IPS-15b (cell line): ENCODE measurements around the gene IL17D.
"Not testable (repeated sequence)": the region's sequence is repeated elsewhere in the genome, so short reads cannot be mapped to it uniquely, and the experiment has no call there.

Experiments used
- H3K27me3 ChIP-seq: one replicate; pipeline ENCODE4 v1.6.1; 2013; ENCODE audit warnings: low read length; ENCODE audit not compliant: control insufficient read depth, insufficient read depth
- H3K36me3 ChIP-seq: one replicate; pipeline ENCODE4 v1.6.1; 2013; ENCODE audit warnings: low read length; ENCODE audit not compliant: control insufficient read depth, insufficient read depth
- H3K4me1 ChIP-seq: one replicate; pipeline ENCODE4 v1.6.1; 2013; ENCODE audit warnings: mild to moderate bottlenecking, low read length; ENCODE audit not compliant: control insufficient read depth, insufficient read depth
- H3K4me3 ChIP-seq: one replicate; pipeline ENCODE4 v1.5.1; 2013; ENCODE audit warnings: low read depth, low read length
- H3K9ac ChIP-seq: one replicate; pipeline ENCODE4 v1.6.1; 2013; ENCODE audit warnings: low read depth, mild to moderate bottlenecking, low read length
- H3K9me3 ChIP-seq: one replicate; pipeline ENCODE4 v1.6.1; 2013; ENCODE audit warnings: mild to moderate bottlenecking, low read length; ENCODE audit not compliant: control insufficient read depth, insufficient read depth

Gene IL17D

GRCh38 chr13:20678606-20679005 is 24.9 kb upstream of the IL17D start:
- H3K4me3 ChIP-seq, H3K9ac ChIP-seq, H3K9me3 ChIP-seq, H3K36me3 ChIP-seq, H3K4me1 ChIP-seq, H3K27me3 ChIP-seq: not testable (repeated sequence)

GRCh38 chr13:20679879-20680278 is 23.6 kb upstream of the IL17D start:
- Histone ChIP-seq H3K36me3 (no peaks in the 10 kb centered on the region), H3K27me3 (no peaks in the 10 kb centered on the region), H3K4me1 (peaks cover 4% of the 10 kb centered on the region), H3K4me3 (no peak overlapping the region), H3K9me3 (no peaks in the 10 kb centered on the region), H3K9ac (no peak overlapping the region)

GRCh38 chr13:20680416-20681080 is 23.0 kb upstream of the IL17D start:
- Histone ChIP-seq H3K36me3 (no peaks in the 10 kb centered on the region), H3K27me3 (no peaks in the 10 kb centered on the region), H3K9me3 (no peaks in the 10 kb centered on the region), H3K4me3 (no peak overlapping the region), H3K9ac (no peak overlapping the region), H3K4me1 (peaks cover 5% of the 10 kb centered on the region)

- H3K36me3 ChIP-seq, H3K4me3 ChIP-seq, H3K4me1 ChIP-seq, H3K9me3 ChIP-seq, H3K27me3 ChIP-seq, H3K9ac ChIP-seq: not testable (repeated sequence)
Measured at GRCh38 chr13:20681481-20681880, 22.0 kb upstream of the IL17D start.

- H3K4me1 ChIP-seq: peaks cover 6% of the 10 kb centered on the region
Measured at GRCh38 chr13:20682061-20682460, 21.4 kb upstream of the IL17D start.

GRCh38 chr13:20684041-20684440 is 19.5 kb upstream of the IL17D start:
- Histone ChIP-seq H3K9ac (no peak overlapping the region), H3K36me3 (no peaks in the 10 kb centered on the region), H3K9me3 (no peaks in the 10 kb centered on the region), H3K4me3 (no peak overlapping the region), H3K4me1 (peaks cover 11% of the 10 kb centered on the region), H3K27me3 (no peaks in the 10 kb centered on the region)

More at GRCh38 chr13:20682061-20682460, 21.4 kb upstream of the IL17D start:
- H3K9ac ChIP-seq: no peak overlapping the region
- no peak overlapping the region for H3K4me3 ChIP-seq
- H3K9me3 ChIP-seq: no peaks in the 10 kb centered on the region
- no peaks in the 10 kb centered on the region for H3K36me3 ChIP-seq
- H3K27me3 ChIP-seq: no peaks in the 10 kb centered on the region

- Histone ChIP-seq H3K9ac (no peak overlapping the region), H3K27me3 (no peaks in the 10 kb centered on the region), H3K4me3 (no peak overlapping the region), H3K36me3 (no peaks in the 10 kb centered on the region), H3K4me1 (peaks cover 11% of the 10 kb centered on the region), H3K9me3 (no peaks in the 10 kb centered on the region)
Measured at GRCh38 chr13:20684546-20684945, 19.0 kb upstream of the IL17D start.

GRCh38 chr13:20685092-20685491 is 18.4 kb upstream of the IL17D start:
- H3K36me3 ChIP-seq: no peaks in the 10 kb centered on the region
- H3K4me3 ChIP-seq: no peak overlapping the region
- H3K4me1 ChIP-seq: peaks cover 11% of the 10 kb centered on the region
- H3K9ac ChIP-seq: no peak overlapping the region
- H3K27me3 ChIP-seq: no peaks in the 10 kb centered on the region
- H3K9me3 ChIP-seq: no peaks in the 10 kb centered on the region

- Histone ChIP-seq H3K27me3 (no peaks in the 10 kb centered on the region), H3K36me3 (no peaks in the 10 kb centered on the region), H3K9me3 (no peaks in the 10 kb centered on the region), H3K9ac (no peak overlapping the region), H3K4me1 (peaks cover 11% of the 10 kb centered on the region), H3K4me3 (no peak overlapping the region)
Measured at GRCh38 chr13:20686167-20686566, 17.3 kb upstream of the IL17D start.

GRCh38 chr13:20686863-20687579 is 16.5 kb upstream of the IL17D start:
- H3K9ac ChIP-seq: no peak overlapping the region
- H3K4me1 ChIP-seq: peaks cover 11% of the 10 kb centered on the region
- H3K27me3 ChIP-seq: no peaks in the 10 kb centered on the region
- H3K9me3 ChIP-seq: no peaks in the 10 kb centered on the region
- no peak overlapping the region for H3K4me3 ChIP-seq
- H3K36me3 ChIP-seq: no peaks in the 10 kb centered on the region

GRCh38 chr13:20689291-20689690 is 14.2 kb upstream of the IL17D start:
- Histone ChIP-seq H3K9me3 (no peaks in the 10 kb centered on the region), H3K36me3 (no peaks in the 10 kb centered on the region), H3K27me3 (no peaks in the 10 kb centered on the region), H3K4me1 (peaks cover 11% of the 10 kb centered on the region), H3K9ac (no peak overlapping the region), H3K4me3 (no peak overlapping the region)

- Histone ChIP-seq H3K36me3 (no peaks in the 10 kb centered on the region), H3K4me1 (peaks cover 8% of the 10 kb centered on the region), H3K9me3 (no peaks in the 10 kb centered on the region), H3K9ac (no peak overlapping the region), H3K4me3 (no peak overlapping the region), H3K27me3 (no peaks in the 10 kb centered on the region)
Measured at GRCh38 chr13:20691616-20692015, 11.9 kb upstream of the IL17D start.
